GM20000 (cell line): ENCODE data around the gene CHCHD3.

ENCODE experiments used
- DNase-seq: peaks from one replicate; pipeline ENCODE4 v3.0.0; 2012; ENCODE audit warnings: low spot score
- TF ChIP-seq, protein P1 (sequence below): IDR thresholded peaks from 2 replicates; pipeline ENCODE4 v1.5.1; 2012; ENCODE audit warnings: mild to moderate bottlenecking, control low read depth; ENCODE audit errors: extremely low read depth, missing control alignments

CHCHD3 gene

DNA sequence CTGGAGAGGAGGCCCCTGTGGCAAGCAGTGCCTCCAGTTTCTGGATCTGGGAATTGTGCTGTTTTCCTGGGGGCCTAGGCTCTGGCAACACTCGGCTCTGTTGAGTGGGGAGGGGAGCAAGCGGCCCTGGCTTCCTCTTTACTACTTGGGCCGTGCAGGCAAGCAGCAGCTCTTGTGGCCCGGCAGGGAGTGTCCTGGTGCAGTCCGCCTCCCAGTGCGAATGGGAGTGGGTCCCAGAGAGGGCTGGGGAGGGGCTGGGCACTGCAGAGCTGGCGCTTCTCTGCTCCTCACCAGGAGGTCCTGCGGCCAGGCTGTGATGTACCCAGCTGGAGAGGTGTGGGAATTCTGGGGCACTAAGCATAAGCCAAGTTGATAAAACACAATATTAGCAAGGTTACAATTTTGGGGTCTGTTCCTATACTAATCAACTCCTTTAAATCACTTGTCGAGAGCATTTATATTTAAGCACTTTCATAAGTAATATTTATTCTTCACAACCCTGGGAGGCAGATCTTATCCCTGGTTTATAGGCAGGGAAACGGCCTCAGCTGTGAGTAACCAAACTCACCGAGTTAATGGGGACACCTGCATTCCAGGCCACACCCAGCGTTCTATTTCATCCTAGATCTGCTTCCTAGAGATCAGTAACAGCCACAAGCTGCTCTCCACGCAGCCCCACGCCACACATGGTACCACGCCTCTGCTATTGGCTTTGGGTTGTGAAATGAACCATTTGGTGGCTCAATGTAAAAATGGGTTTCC is 322.2 kb downstream of the CHCHD3 start:
- TF ChIP-seq, protein P1, sequence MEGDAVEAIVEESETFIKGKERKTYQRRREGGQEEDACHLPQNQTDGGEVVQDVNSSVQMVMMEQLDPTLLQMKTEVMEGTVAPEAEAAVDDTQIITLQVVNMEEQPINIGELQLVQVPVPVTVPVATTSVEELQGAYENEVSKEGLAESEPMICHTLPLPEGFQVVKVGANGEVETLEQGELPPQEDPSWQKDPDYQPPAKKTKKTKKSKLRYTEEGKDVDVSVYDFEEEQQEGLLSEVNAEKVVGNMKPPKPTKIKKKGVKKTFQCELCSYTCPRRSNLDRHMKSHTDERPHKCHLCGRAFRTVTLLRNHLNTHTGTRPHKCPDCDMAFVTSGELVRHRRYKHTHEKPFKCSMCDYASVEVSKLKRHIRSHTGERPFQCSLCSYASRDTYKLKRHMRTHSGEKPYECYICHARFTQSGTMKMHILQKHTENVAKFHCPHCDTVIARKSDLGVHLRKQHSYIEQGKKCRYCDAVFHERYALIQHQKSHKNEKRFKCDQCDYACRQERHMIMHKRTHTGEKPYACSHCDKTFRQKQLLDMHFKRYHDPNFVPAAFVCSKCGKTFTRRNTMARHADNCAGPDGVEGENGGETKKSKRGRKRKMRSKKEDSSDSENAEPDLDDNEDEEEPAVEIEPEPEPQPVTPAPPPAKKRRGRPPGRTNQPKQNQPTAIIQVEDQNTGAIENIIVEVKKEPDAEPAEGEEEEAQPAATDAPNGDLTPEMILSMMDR, result no peak
- no peak for DNase-seq

DNA sequence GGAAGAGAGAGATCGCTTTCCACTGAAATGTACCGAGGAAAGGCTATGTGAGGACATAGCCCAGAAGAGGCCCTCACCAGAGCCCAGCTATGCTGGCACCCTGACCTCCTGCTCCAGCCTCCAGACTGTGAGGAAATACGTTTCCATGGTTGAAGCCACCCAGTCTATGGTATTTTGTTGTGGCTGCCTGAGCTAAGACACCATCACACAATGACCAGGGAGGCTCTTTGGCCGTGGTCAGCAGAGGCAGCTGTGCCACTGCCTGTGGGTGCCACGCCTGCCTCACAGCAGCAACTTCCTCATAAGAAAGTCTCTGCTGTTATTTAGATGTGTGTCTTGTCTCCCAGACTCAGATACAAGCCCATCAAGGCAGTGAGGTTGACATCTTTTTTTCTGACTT is 322.9 kb downstream of the CHCHD3 start:
- TF ChIP-seq, protein P1, result no peak
- DNase-seq, result no peak

DNA sequence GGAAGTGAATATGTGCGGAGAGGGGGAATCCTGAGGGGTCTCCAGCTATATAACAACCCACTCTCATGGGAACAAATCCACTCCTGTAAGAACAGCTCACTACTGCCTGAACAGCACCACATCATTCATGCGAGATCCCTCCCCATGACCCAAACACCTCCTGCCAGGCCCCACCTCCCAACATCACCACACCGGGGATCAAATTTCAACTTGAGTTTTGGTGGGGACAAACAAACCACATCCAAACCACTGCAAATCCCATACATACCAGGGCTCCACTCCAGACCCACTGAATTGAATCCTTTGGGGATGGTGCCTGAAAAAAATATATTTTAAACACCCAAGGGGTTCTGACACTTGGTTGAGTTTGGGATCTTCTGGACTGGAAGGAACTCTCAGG is 324.1 kb downstream of the CHCHD3 start:
- TF ChIP-seq, protein P1, result no peak
- no peak for DNase-seq

DNA sequence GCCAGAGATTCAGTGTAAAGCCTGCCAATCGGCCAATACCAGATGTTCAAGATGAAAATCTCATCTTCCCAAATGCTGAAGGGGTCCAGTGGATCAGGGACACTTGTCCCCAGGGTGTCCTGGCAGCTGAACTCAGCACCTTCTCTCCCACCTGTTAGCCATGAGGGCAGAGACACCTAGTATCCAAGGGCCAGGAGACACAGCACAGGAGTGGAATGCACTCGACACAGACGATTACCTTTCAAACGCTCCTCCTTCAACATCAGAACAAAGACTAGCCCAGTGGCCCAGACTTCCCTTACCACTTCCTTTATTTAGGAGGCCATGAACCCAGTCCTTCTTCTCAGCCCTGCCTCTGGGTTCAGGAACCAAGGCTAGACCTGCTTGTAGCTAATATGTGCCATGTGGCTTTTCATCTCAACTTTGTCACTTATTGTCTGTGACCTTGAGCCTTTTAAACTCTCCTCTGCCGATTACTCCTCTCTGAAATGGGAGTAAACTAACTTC is 325.4 kb downstream of the CHCHD3 start:
- DNase-seq, result no peak
- TF ChIP-seq, protein P1, result no peak

DNA sequence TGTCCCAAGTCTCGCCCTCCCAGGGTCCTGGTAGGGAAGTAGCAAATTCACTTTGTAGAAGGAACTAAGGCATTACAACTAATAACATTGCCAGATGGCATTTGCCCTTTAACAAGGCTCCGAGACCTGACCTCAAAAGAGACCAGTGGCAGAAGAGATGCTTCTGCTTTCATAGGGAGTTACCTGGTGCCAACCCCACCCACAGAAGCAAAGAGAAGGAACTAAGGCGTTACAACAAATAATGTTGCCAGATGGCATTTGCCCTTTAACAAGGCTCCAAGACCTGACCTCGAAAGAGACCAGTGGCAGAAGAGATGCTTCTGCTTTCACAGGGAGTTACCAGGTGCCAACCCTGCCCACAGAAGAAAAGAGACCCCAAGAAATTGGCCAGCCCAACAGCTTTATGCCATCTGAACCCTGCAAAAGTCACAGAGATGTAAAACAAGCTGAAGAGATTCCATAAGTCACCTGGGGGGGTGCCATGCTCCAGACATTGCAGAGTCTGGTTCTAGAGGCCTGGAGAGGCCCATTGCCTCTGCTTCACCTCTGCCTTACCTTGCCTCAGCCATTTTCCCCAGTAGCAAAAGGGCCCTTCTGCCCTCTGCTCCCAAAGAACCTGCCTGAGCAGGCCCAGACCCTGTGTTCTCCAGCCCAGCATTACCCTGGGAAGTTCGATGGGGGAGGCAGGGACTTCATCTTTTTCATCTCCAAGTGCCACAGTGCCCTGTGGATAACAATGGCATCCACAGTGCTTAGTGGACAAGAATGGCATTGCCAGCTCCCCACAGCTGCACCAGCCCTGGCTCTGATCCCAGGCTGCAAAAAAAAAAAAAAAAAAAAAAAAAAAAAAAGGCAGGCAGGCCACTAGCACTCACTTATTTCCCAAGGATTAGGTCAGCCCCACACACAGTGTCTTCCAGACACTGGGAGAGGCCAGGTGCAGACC is 326.1 kb downstream of the CHCHD3 start:
- TF ChIP-seq, protein P1, result no peak

DNA sequence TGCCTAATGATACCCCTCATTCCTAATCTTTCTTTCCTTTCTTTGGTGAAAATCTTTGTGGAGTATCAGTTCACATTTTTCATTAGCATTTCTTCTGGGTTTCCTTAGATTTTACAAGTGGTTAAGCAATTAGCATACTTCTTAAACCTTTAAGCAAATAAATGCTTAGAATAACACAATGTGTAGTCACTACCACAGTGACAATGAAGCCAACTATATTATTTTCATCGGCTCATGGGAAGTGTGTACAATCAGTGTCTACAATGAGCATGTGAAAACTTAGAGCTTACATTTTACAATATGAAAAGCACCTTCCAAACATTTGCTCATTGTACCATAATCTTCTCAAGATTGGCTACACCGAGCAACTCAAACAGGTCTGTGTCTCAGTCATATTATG is 329.5 kb downstream of the CHCHD3 start:
- TF ChIP-seq, protein P1, result no peak
- DNase-seq, result no peak

More for the DNA sequence above, 326.1 kb downstream of the CHCHD3 start:
- DNase-seq, result no peak

DNA sequence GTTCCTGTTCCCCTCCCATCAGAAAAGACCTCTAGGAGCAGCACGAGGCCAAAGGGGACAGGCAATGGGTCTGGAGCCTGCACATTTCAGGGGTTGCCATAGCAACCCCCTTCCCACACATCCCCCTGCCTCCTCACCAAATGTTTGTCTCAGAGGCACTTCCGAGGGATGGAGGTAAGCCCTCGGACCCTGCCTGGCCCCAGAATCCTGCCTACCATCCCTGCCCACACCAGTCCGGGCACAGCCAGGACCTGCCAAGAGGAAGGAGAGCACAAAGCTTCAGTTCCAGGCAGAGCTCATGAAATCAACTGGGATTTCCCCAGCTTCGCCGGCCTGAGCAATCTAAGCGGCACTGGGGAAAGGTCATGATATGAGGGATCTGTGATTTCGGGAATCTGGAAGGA is 330.6 kb downstream of the CHCHD3 start:
- TF ChIP-seq, protein P1, result no peak
- DNase-seq, result no peak
